Measurements from ENCODE around the gene TCHH. TPM values are rescaled to one million over a fixed set of nuclear protein-coding genes. Genes with fewer than 3 reads are reported as not detected.

The TCHH gene
- total and polyA plus RNA-seq, 11 donors: 0.01 to 0.05 (median 0.05) TPM; not detected in 8

- TF ChIP-seq POLR2A (IDR thresholded peaks at IDR 0.05): no peak
- TF ChIP-seq, protein P1, sequence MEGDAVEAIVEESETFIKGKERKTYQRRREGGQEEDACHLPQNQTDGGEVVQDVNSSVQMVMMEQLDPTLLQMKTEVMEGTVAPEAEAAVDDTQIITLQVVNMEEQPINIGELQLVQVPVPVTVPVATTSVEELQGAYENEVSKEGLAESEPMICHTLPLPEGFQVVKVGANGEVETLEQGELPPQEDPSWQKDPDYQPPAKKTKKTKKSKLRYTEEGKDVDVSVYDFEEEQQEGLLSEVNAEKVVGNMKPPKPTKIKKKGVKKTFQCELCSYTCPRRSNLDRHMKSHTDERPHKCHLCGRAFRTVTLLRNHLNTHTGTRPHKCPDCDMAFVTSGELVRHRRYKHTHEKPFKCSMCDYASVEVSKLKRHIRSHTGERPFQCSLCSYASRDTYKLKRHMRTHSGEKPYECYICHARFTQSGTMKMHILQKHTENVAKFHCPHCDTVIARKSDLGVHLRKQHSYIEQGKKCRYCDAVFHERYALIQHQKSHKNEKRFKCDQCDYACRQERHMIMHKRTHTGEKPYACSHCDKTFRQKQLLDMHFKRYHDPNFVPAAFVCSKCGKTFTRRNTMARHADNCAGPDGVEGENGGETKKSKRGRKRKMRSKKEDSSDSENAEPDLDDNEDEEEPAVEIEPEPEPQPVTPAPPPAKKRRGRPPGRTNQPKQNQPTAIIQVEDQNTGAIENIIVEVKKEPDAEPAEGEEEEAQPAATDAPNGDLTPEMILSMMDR (IDR thresholded peaks at IDR 0.05): no peak
- H3K4me3 ChIP-seq: peak overlapping the region in 6 of 12 donors; percentile 14 to 56 (median 29)
- intact Hi-C loops (cut with DNase I): no loop called here
- H3K9me3 ChIP-seq: peaks cover 0 to 22% (median 8%) of the 10 kb centered on the region in 12 donors
- peaks cover 5 to 44% (median 25%) of the 10 kb centered on the region in 12 donors for H3K4me1 ChIP-seq
- H3K36me3 ChIP-seq: no peaks in the 10 kb centered on the region
- H3K27ac ChIP-seq: peak overlapping the region in 1 of 12 donors; percentile 57
- peaks cover 35 to 100% (median 76%) of the 10 kb centered on the region in 9 donors for H3K27me3 ChIP-seq
- ATAC-seq (no peak), DNase-seq (no peak)
- 16 to 29% (median 17%) methylated on average over 41 of the region's 41 CpGs for WGBS, 4 donors
Observed at GRCh38 chr1:152107031-152107983, 7.9 kb downstream of the TCHH start.

DNA sequence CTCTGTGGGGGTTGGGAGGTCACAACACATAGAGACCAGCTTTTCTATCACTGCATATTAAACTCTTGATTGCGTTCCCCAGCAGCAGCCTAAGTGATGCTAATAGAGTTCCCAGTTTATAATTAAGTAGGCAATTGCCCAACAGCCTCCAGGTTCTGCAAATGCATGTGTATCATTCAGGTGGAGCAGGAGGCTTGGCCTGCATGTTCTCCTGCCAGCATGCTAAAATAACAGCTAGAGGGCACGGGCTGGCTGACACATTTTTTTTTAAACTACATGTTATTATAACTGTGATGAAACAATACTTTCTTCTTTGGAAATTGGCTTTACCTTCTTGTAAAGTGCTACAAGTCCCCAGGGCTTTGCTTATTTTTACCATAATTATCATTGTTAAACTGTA is 10.4 kb downstream of the TCHH start:
- Histone ChIP-seq H3K27me3 (peaks cover 34 to 98% (median 75%) of the 10 kb centered on the region in 9 donors), H3K9me3 (peaks cover 0 to 22% (median 8%) of the 10 kb centered on the region in 12 donors)

GRCh38 chr1:152096931-152097330 is 18.3 kb downstream of the TCHH start:
- no peak for DNase-seq
- H3K36me3 ChIP-seq: no peaks in the 10 kb centered on the region
- intact Hi-C loops (cut with DNase I): no loop called here
- peaks cover under 1 to 39% (median 10%) of the 10 kb centered on the region in 9 donors for H3K27me3 ChIP-seq
- H3K27ac ChIP-seq: no peak overlapping the region
- TF ChIP-seq POLR2A (IDR thresholded peaks at IDR 0.05): no peak
- TF ChIP-seq, protein P1 (IDR thresholded peaks at IDR 0.05): no peak
- H3K9me3 ChIP-seq: peaks cover 0 to 40% (median 12%) of the 10 kb centered on the region in 12 donors
- no peak overlapping the region for H3K4me3 ChIP-seq
- ATAC-seq: no peak
- no peaks in the 10 kb centered on the region for H3K4me1 ChIP-seq
- 50 to 66% (median 63%) methylated on average over 3 of the region's 3 CpGs for WGBS, 4 donors

More for the DNA sequence above, 10.4 kb downstream of the TCHH start:
- Histone ChIP-seq H3K27ac (no peak overlapping the region), H3K36me3 (no peaks in the 10 kb centered on the region), H3K4me1 (peaks cover 0 to 20% (median 7%) of the 10 kb centered on the region in 12 donors), H3K4me3 (no peak overlapping the region)
- ATAC-seq (no peak), DNase-seq (no peak)
- TF ChIP-seq POLR2A (IDR thresholded peaks at IDR 0.05): no peak
- TF ChIP-seq, protein P1 (IDR thresholded peaks at IDR 0.05): no peak
- WGBS, 4 donors: 31 to 43% (median 38%) methylated on average over 2 of the region's 2 CpGs
- intact Hi-C loops (cut with DNase I): no loop called here

DNA sequence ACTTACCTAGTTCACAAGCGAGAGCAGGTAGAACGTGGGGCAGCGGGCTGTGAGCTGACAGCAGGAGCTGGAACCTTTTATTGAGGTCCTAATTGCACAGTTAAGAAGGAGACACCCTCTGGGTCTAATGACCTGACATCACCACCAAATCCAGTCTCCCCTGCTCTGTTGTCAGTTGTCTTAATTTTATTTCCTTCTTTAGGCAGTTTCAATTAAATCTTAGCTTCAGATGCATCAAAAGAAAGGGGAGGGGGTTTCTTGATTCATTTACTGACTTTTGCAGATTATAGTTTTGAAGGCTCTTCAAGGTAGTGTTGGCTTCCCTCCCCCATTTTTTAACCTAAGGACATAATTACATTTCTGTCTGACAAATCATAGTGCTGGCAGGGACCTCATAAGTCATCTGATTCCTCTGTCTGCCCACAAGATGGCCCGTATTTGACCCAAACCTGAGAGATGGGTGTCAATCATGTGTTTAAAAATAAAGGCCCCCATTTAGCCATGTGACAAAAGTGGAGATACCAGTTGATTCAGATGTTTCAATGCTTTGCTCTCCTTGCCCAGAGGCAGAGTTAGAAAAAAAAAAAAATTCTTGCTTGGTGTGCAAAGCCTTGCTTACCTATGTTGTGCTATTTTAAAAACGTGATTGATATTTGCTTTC is 26.1 kb downstream of the TCHH start, which contains the start of gene TCHHL1:
TSS of gene TCHHL1 (minus strand) at position 51 of the 661 bp plus-strand sequence. CDS start 921 bp downstream, outside the sequence.
- ATAC-seq: no peak
- intact Hi-C loops (cut with DNase I): no loop called here
- peaks cover 0 to 27% (median 5%) of the 10 kb centered on the region in 12 donors for H3K9me3 ChIP-seq
- no peak within 1 kb of the TSS for H3K27ac ChIP-seq
- H3K4me1 ChIP-seq: no peaks in the 10 kb centered on the region
- TF ChIP-seq POLR2A (IDR thresholded peaks at IDR 0.05): no peak
- TF ChIP-seq, protein P1 (IDR thresholded peaks at IDR 0.05): no peak
- DNase-seq: no peak
- no peak within 1 kb of the TSS for H3K4me3 ChIP-seq
- peaks cover 0 to 35% (median 13%) of the 10 kb centered on the region in 9 donors for H3K27me3 ChIP-seq
- WGBS, 4 donors: 69 to 73% (median 70%) methylated on average over 5 of the region's 5 CpGs
- no peaks in the 10 kb centered on the region for H3K36me3 ChIP-seq
